Liver (tissue), 9 donors: Measurements from ENCODE around the gene SEZ6L. TPM values are rescaled to one million over a fixed set of nuclear protein-coding genes. Genes with fewer than 3 reads are reported as not detected.

Experiments
- DNase-seq: peaks from one replicate; pipeline ENCODE4 v3.0.0-alpha.2; 2017; ENCODE audit warnings: low spot score
- H3K27ac ChIP-seq, 2 donors: one replicate each; pipeline ENCODE4 v1.7.0; 2013; ENCODE audit warnings: inconsistent platforms in 2 of 2, low read length in 2 of 2, control low read depth in 1 of 2, low read depth in 1 of 2, mild to moderate bottlenecking in 1 of 2
- H3K27me3 ChIP-seq, 4 donors: one replicate each; pipeline versions ENCODE4 v1.6.1 to v1.7.0; 2013; ENCODE audit warnings: low read length in 3 of 4, inconsistent platforms in 1 of 4, mild to moderate bottlenecking in 1 of 4, moderate library complexity in 1 of 4; ENCODE audit not compliant: control insufficient read depth in 4 of 4, insufficient read depth in 4 of 4
- H3K36me3 ChIP-seq, 4 donors: one replicate each; pipeline versions ENCODE4 v1.6.1 to v1.7.0; 2013; ENCODE audit warnings: low read length in 3 of 4, mild to moderate bottlenecking in 3 of 4, low read depth in 1 of 4, moderate library complexity in 1 of 4; ENCODE audit not compliant: control insufficient read depth in 4 of 4, insufficient read depth in 3 of 4
- H3K4me1 ChIP-seq, 4 donors: one replicate each; pipeline versions ENCODE4 v1.6.1 to v1.7.0; 2013; ENCODE audit warnings: low read length in 3 of 4, mild to moderate bottlenecking in 3 of 4, moderate library complexity in 1 of 4; ENCODE audit not compliant: control insufficient read depth in 4 of 4, insufficient read depth in 4 of 4
- H3K4me3 ChIP-seq, 3 donors: one replicate each; pipeline versions ENCODE4 v1.6.1 to v1.7.0; 2013; ENCODE audit warnings: low read length in 3 of 3, control low read depth in 1 of 3, low read depth in 1 of 3, mild to moderate bottlenecking in 1 of 3
- H3K9ac ChIP-seq, 2 donors: one replicate each; pipeline ENCODE4 v1.7.0; 2013; ENCODE audit warnings: low read length in 2 of 2, mild to moderate bottlenecking in 2 of 2, moderate library complexity in 2 of 2, control low read depth in 1 of 2, low read depth in 1 of 2
- H3K9me3 ChIP-seq, 4 donors: one replicate each; pipeline versions ENCODE4 v1.6.1 to v1.7.0; 2013; ENCODE audit warnings: low read length in 3 of 4; ENCODE audit not compliant: control insufficient read depth in 4 of 4
- ATF3 ChIP-seq: IDR thresholded peaks from 2 replicates; pipeline ENCODE4 v1.6.1; 2016; ENCODE audit warnings: antibody characterized with exemption
- EGR1 ChIP-seq, 2 donors: IDR thresholded peaks; 2 replicates each; pipeline ENCODE4 v1.6.1; 2016 to 2018; ENCODE audit warnings: antibody characterized with exemption in 2 of 2, low read depth in 2 of 2
- FOXA1 ChIP-seq: IDR thresholded peaks from 2 replicates; pipeline ENCODE4 v1.6.1; 2016; ENCODE audit warnings: antibody characterized with exemption
- FOXA2 ChIP-seq: IDR thresholded peaks from 2 replicates; pipeline ENCODE4 v1.6.1; 2016; ENCODE audit warnings: antibody characterized with exemption
- GABPA ChIP-seq, 2 donors: IDR thresholded peaks in 1 of 2; conservative IDR thresholded peaks in 1 of 2; 2 replicates each; pipeline ENCODE4 v1.6.1; 2016; ENCODE audit warnings: antibody characterized with exemption in 2 of 2, mild to moderate bottlenecking in 1 of 2, moderate library complexity in 1 of 2
- HNF4A ChIP-seq, 2 donors: conservative IDR thresholded peaks; 2 replicates each; pipeline ENCODE4 v1.6.1; 2016; ENCODE audit warnings: antibody characterized with exemption in 2 of 2, mild to moderate bottlenecking in 2 of 2
- HNF4G ChIP-seq: IDR thresholded peaks from 2 replicates; pipeline ENCODE4 v1.6.1; 2016; ENCODE audit warnings: antibody characterized with exemption
- NR2F2 ChIP-seq: IDR thresholded peaks from 2 replicates; pipeline ENCODE4 v1.6.1; 2016; ENCODE audit warnings: antibody characterized with exemption
- RAD21 ChIP-seq, 2 donors: IDR thresholded peaks; 2 replicates each; pipeline ENCODE4 v1.6.1; 2016; ENCODE audit warnings: antibody characterized with exemption in 2 of 2, mild to moderate bottlenecking in 2 of 2
- REST ChIP-seq: IDR thresholded peaks from 2 replicates; pipeline ENCODE4 v1.6.1; 2016; ENCODE audit warnings: antibody characterized with exemption, mild to moderate bottlenecking
- RXRA ChIP-seq, 2 donors: IDR thresholded peaks; 2 replicates each; pipeline ENCODE4 v1.6.1; 2017 to 2018; ENCODE audit warnings: antibody characterized with exemption in 2 of 2, mild to moderate bottlenecking in 1 of 2
- SP1 ChIP-seq: IDR thresholded peaks from 2 replicates; pipeline ENCODE4 v1.6.1; 2018; ENCODE audit warnings: antibody characterized with exemption, mild to moderate bottlenecking
- TAF1 ChIP-seq: conservative IDR thresholded peaks from 2 replicates; pipeline ENCODE4 v1.6.1; 2016; ENCODE audit warnings: antibody characterized with exemption, mild to moderate bottlenecking
- YY1 ChIP-seq: IDR thresholded peaks from 2 replicates; pipeline ENCODE4 v1.6.1; 2016; ENCODE audit warnings: antibody characterized with exemption, mild to moderate bottlenecking
- WGBS: extraction: QIAGEN DNeasy Blood & Tissue Kit; methylation state at CpG from one replicate; pipeline ENCODE4 v1.1.7; 2013; 5-methylcytosine and 5-hydroxymethylcytosine counted together
- polyA plus RNA-seq, 2 donors: library from polyadenylated mRNA; stranded (reverse) in 1 of 2; unstranded in 1 of 2; fragments of 200-250 nt in 1 of 2; fragments of >200 nt in 1 of 2; fragmentation: Nextera tagmentation in 1 of 2; extraction: Ambion mirVana in 1 of 2; gene quantifications; one replicate each; pipeline versions ENCODE4 v1.2.1 to v1.2.3, GENCODE V29; 2013 to 2015
- total RNA-seq, 2 donors: library from RNA; depleted of rRNA; stranded (reverse); fragments of >200 nt; gene quantifications; one replicate each; pipeline ENCODE4 v1.2.3, GENCODE V29; 2014
- TF ChIP-seq, protein P1 (sequence below): IDR thresholded peaks from 2 replicates; pipeline ENCODE4 v1.6.1; 2016; ENCODE audit warnings: antibody characterized with exemption
- donor health status: healthy.
- donor health status: healthy.
- donor health status: healthy.
- donor health status: healthy.
- donor health status: healthy.

The SEZ6L gene
- total and polyA plus RNA-seq, 4 donors = under 0.01 to 0.70 (median 0.08) TPM; not detected in 1

DNA sequence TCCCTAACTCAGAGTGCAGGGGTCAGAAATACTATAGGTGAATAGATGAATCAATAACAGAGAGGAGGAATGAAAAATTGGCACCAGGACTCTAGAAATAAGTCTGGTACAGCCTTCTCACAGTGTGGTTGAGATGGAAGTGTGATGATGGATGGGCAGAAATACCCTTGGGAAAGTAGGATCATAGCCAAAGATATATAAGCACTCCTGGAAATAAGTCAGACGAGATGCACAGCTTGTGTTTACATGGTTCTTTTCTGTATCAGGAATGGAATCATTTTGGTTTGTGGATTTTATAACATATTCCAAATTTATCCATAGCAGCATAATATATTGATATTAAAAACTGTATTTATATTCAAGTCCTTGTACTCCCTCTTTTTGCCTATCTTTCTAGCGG is 33.5 kb upstream of the SEZ6L start:
- H3K27ac ChIP-seq = no peak overlapping the region
- H3K4me1 ChIP-seq = no peaks in the 10 kb centered on the region
- peaks cover 0 to 10% (median 3%) of the 10 kb centered on the region in 4 donors for H3K27me3 ChIP-seq
- no peaks in the 10 kb centered on the region for H3K36me3 ChIP-seq
- DNase-seq = no peak
- WGBS = 72% methylated on average over 2 of the region's 2 CpGs
- H3K9ac ChIP-seq = no peak overlapping the region
- TF ChIP-seq REST = no peak
- TF ChIP-seq HNF4G = no peak
- no peak for TF ChIP-seq SP1
- TF ChIP-seq TAF1 = no peak
- no peak for TF ChIP-seq RAD21 (IDR thresholded peaks at IDR 0.05)
- TF ChIP-seq ATF3 = no peak
- no peak for TF ChIP-seq NR2F2
- TF ChIP-seq GABPA (IDR thresholded peaks at IDR 0.05 in 1 of 2, conservative IDR thresholded peaks at IDR 0.05 in 1 of 2) = no peak
- TF ChIP-seq, protein P1, sequence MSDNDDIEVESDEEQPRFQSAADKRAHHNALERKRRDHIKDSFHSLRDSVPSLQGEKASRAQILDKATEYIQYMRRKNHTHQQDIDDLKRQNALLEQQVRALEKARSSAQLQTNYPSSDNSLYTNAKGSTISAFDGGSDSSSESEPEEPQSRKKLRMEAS = no peak
- no peak for TF ChIP-seq YY1
- TF ChIP-seq EGR1 (IDR thresholded peaks at IDR 0.05; ENCODE audit: low read depth in 2 of 2) = no peak
- no peak for TF ChIP-seq FOXA2
- TF ChIP-seq RXRA (IDR thresholded peaks at IDR 0.05) = no peak
- H3K9me3 ChIP-seq = no peaks in the 10 kb centered on the region
- no peak overlapping the region for H3K4me3 ChIP-seq

DNA sequence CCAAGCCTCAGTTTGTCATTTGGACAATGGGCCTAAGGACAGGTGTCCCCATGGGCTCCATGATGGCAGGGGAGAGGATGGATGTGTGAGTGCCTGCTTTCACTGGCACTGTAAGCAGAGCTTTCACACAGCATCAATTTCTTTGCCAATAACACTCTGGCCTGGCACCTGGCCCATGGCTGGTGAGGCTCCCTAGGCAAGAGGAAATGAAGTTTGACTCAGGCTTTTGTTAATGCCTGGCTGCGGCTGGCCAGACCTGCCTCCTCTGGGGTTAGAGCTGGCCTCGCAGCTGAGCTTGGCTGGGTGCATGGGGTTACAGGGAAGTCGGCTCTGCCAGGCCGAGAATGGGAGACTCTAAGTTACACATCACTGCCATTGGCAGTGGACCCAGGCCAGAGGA is 30.0 kb upstream of the SEZ6L start:
- no peak for TF ChIP-seq SP1
- TF ChIP-seq ATF3 = no peak
- TF ChIP-seq HNF4G = no peak
- TF ChIP-seq GABPA (IDR thresholded peaks at IDR 0.05 in 1 of 2, conservative IDR thresholded peaks at IDR 0.05 in 1 of 2) = no peak
- TF ChIP-seq, protein P1 = no peak
- TF ChIP-seq RAD21 (IDR thresholded peaks at IDR 0.05) = no peak
- no peak for TF ChIP-seq YY1
- TF ChIP-seq RXRA (IDR thresholded peaks at IDR 0.05) = no peak
- TF ChIP-seq REST = no peak
- no peak for TF ChIP-seq HNF4A (conservative IDR thresholded peaks at IDR 0.05)
- TF ChIP-seq FOXA1 = no peak
- TF ChIP-seq EGR1 (IDR thresholded peaks at IDR 0.05; ENCODE audit: low read depth in 2 of 2) = no peak
- TF ChIP-seq TAF1 = no peak
- TF ChIP-seq FOXA2 = no peak
- no peak for TF ChIP-seq NR2F2
- Histone ChIP-seq H3K27ac (no peak overlapping the region), H3K4me1 (no peaks in the 10 kb centered on the region), H3K9me3 (no peaks in the 10 kb centered on the region), H3K36me3 (no peaks in the 10 kb centered on the region), H3K9ac (no peak overlapping the region), H3K27me3 (peaks cover 0 to 12% (median 0%) of the 10 kb centered on the region in 4 donors), H3K4me3 (no peak overlapping the region)
- DNase-seq = no peak
- WGBS = 61% methylated on average over 4 of the region's 4 CpGs
